Mesendoderm (in vitro differentiated cells): ENCODE data around the gene KCNAB1. TPM values are rescaled to one million over a fixed set of nuclear protein-coding genes. Genes with fewer than 3 reads are reported as not detected.
"Not testable (repeated sequence)": the region's sequence is repeated elsewhere in the genome, so short reads cannot be mapped to it uniquely, and the experiment has no call there.

Experiments
- DNase-seq: peaks from one replicate; pipeline ENCODE4 v3.0.0; 2013
- H2AK5ac ChIP-seq: 2 replicates; pipeline ENCODE4 v1.6.1; 2013; ENCODE audit warnings: low read length, inconsistent platforms
- H2BK120ac ChIP-seq: 2 replicates; pipeline ENCODE4 v1.6.1; 2013; ENCODE audit warnings: low read depth, mild to moderate bottlenecking, low read length, moderate library complexity, mixed read lengths
- H2BK15ac ChIP-seq: replicated peaks from 2 replicates; pipeline ENCODE4 v1.6.1; 2013; ENCODE audit warnings: low read depth, mild to moderate bottlenecking, moderate library complexity
- H2BK5ac ChIP-seq: 2 replicates; pipeline ENCODE4 v1.6.1; 2013; ENCODE audit warnings: low read length, inconsistent platforms
- H3K18ac ChIP-seq: 2 replicates; pipeline ENCODE4 v1.6.1; 2013; ENCODE audit warnings: mild to moderate bottlenecking, low read length, mixed read lengths
- H3K23ac ChIP-seq: one replicate; pipeline ENCODE4 v1.6.1; 2013; ENCODE audit warnings: low read length
- H3K27ac ChIP-seq: 2 replicates; pipeline ENCODE4 v1.5.1; 2013; ENCODE audit warnings: low read depth, mild to moderate bottlenecking, inconsistent platforms, low read length, moderate library complexity
- H3K27me3 ChIP-seq: 2 replicates; pipeline ENCODE4 v1.6.1; 2013; ENCODE audit warnings: low read length, control low read depth, mild to moderate bottlenecking, inconsistent platforms; ENCODE audit not compliant: insufficient read depth, poor library complexity
- H3K36me3 ChIP-seq: 2 replicates; pipeline ENCODE4 v1.6.1; 2013; ENCODE audit warnings: low read length, inconsistent platforms; ENCODE audit not compliant: control insufficient read depth, insufficient read depth
- H3K4ac ChIP-seq: one replicate; pipeline ENCODE4 v1.6.1; 2013; ENCODE audit warnings: low read depth, mild to moderate bottlenecking, low read length, moderate library complexity
- H3K4me1 ChIP-seq: 2 replicates; pipeline ENCODE4 v1.6.1; 2013; ENCODE audit warnings: low read depth, low read length, inconsistent platforms; ENCODE audit not compliant: control insufficient read depth
- H3K4me2 ChIP-seq: 2 replicates; pipeline ENCODE4 v1.6.1; 2013; ENCODE audit warnings: low read length
- H3K4me3 ChIP-seq: 2 replicates; pipeline ENCODE4 v1.5.1; 2013; ENCODE audit warnings: mild to moderate bottlenecking, low read length
- H3K56ac ChIP-seq: one replicate; pipeline ENCODE4 v1.6.1; 2013; ENCODE audit warnings: low read length
- H3K79me1 ChIP-seq: 2 replicates; pipeline ENCODE4 v1.6.1; 2013; ENCODE audit warnings: low read length, inconsistent platforms
- H3K79me2 ChIP-seq: 2 replicates; pipeline ENCODE4 v1.6.1; 2013; ENCODE audit warnings: mild to moderate bottlenecking, low read length; ENCODE audit not compliant: control insufficient read depth, insufficient read depth
- H3K9ac ChIP-seq: 2 replicates; pipeline ENCODE4 v1.6.1; 2013; ENCODE audit warnings: low read length, inconsistent platforms
- H4K5ac ChIP-seq: one replicate; pipeline ENCODE4 v1.6.1; 2013; ENCODE audit warnings: low read length
- H4K8ac ChIP-seq: one replicate; pipeline ENCODE4 v1.6.1; 2013; ENCODE audit warnings: low read depth, mild to moderate bottlenecking, control low read depth, low read length, moderate library complexity
- WGBS: extraction: QIAGEN DNeasy Blood & Tissue Kit; methylation state at CpG from one replicate; pipeline ENCODE4 v1.1.7; 2013; ENCODE audit warnings: low lambda C conversion rate, missing lambda C conversion rate; ENCODE audit not compliant: insufficient coverage; ENCODE audit errors: extremely low coverage; 5-methylcytosine and 5-hydroxymethylcytosine counted together
- polyA plus RNA-seq, 2 experiments: library from polyadenylated mRNA; stranded (reverse); fragments of 200-250 nt; gene quantifications; one replicate each; pipeline ENCODE4 v1.2.3, GENCODE V29; 2013

Gene KCNAB1
- 0.35 TPM for polyA plus RNA-seq (2013, experiment 1 of 2)
- 0.35 TPM for polyA plus RNA-seq (2013, experiment 2 of 2)

- no peaks in the 10 kb centered on the region for H3K79me1 ChIP-seq
- no peak within 1 kb of the TSS for H2BK15ac ChIP-seq
- no peak for DNase-seq
- H3K36me3 ChIP-seq = no peaks in the 10 kb centered on the region
- no peak within 1 kb of the TSS for H2BK120ac ChIP-seq
- no peaks in the 10 kb centered on the region for H3K4me1 ChIP-seq
- no peak within 1 kb of the TSS for H3K4me3 ChIP-seq
- H3K23ac ChIP-seq = no peak within 1 kb of the TSS
- no peaks in the 10 kb centered on the region for H3K27me3 ChIP-seq
- H2BK5ac ChIP-seq = no peak within 1 kb of the TSS
- no peak within 1 kb of the TSS for H3K4ac ChIP-seq
- no peak within 1 kb of the TSS for H4K8ac ChIP-seq
- H2AK5ac ChIP-seq = no peak within 1 kb of the TSS
- WGBS = no CpG with 5 or more reads among the region's 19 CpGs
- H3K4me2 ChIP-seq = no peak within 1 kb of the TSS
- no peak within 1 kb of the TSS for H3K9ac ChIP-seq
- no peak within 1 kb of the TSS for H3K18ac ChIP-seq
- no peaks in the 10 kb centered on the region for H3K79me2 ChIP-seq
- H4K5ac ChIP-seq = no peak within 1 kb of the TSS
- H3K56ac ChIP-seq = no peak within 1 kb of the TSS
- H3K27ac ChIP-seq = no peak within 1 kb of the TSS
These were observed at the start of gene KCNAB1 for GRCh38 chr3:156120528-156121251. Gene KCNAB1, plus strand, starts transcription at chr3:156120578.

- H3K4me1 ChIP-seq = no peaks in the 10 kb centered on the region
- no peak overlapping the region for H3K18ac ChIP-seq
- H3K56ac ChIP-seq = no peak overlapping the region
- no CpG with 5 or more reads among the region's 1 CpG for WGBS
- no peak overlapping the region for H2AK5ac ChIP-seq
- H3K79me1 ChIP-seq = no peaks in the 10 kb centered on the region
- H2BK120ac ChIP-seq = no peak overlapping the region
- H3K4me3 ChIP-seq = no peak overlapping the region
- H3K9ac ChIP-seq = no peak overlapping the region
- no peak for DNase-seq
- H2BK15ac ChIP-seq = no peak overlapping the region
- H3K23ac ChIP-seq = no peak overlapping the region
- H4K8ac ChIP-seq = no peak overlapping the region
- no peaks in the 10 kb centered on the region for H3K79me2 ChIP-seq
- no peak overlapping the region for H3K27ac ChIP-seq
- H3K4me2 ChIP-seq = no peak overlapping the region
- no peak overlapping the region for H3K4ac ChIP-seq
- H3K36me3 ChIP-seq = no peaks in the 10 kb centered on the region
- no peaks in the 10 kb centered on the region for H3K27me3 ChIP-seq
- H2BK5ac ChIP-seq = no peak overlapping the region
- H4K5ac ChIP-seq = no peak overlapping the region
These were observed 49.3 kb upstream of the KCNAB1 start for GRCh38 chr3:156071031-156071430.

GRCh38 chr3:156072950-156073657, 47.3 kb upstream of the KCNAB1 start:
- not testable (repeated sequence) for H2BK15ac ChIP-seq, H3K23ac ChIP-seq, H3K27me3 ChIP-seq, H3K4me1 ChIP-seq, H3K4ac ChIP-seq, H2BK5ac ChIP-seq, H3K18ac ChIP-seq, H3K79me2 ChIP-seq, H3K9ac ChIP-seq, H4K5ac ChIP-seq, H2AK5ac ChIP-seq, H3K36me3 ChIP-seq, H3K4me2 ChIP-seq, H3K4me3 ChIP-seq, H3K56ac ChIP-seq, H3K79me1 ChIP-seq, DNase-seq, H3K27ac ChIP-seq, H4K8ac ChIP-seq, H2BK120ac ChIP-seq
- no CpG with 5 or more reads among the region's 29 CpGs for WGBS

DNA sequence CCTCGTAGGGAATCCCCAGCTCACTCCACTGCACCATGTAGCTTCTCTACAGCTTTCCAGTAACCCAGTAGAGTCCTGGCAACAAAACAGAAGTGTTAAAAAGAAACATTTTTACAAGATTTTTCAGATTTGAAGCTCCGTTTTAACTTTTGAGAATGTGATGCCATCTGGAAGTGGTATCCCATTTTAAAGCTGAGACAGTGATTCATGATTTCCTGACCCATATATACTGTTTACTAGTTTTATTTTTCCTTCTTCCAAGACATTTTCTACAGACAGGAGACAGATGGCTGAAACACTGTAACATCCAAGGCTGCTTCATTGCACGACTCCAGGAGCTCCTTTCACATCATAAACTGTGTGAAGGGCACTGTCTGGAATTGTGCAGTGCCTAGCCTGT, 30.3 kb upstream of the KCNAB1 start:
- Histone ChIP-seq H2BK5ac (no peak overlapping the region), H3K4ac (no peak overlapping the region), H3K4me3 (no peak overlapping the region), H3K27me3 (no peaks in the 10 kb centered on the region), H3K79me1 (no peaks in the 10 kb centered on the region), H2AK5ac (no peak overlapping the region), H3K4me2 (no peak overlapping the region), H3K36me3 (no peaks in the 10 kb centered on the region), H3K27ac (no peak overlapping the region), H3K56ac (no peak overlapping the region), H3K23ac (no peak overlapping the region), H3K9ac (no peak overlapping the region), H4K8ac (no peak overlapping the region), H2BK15ac (no peak overlapping the region), H3K18ac (no peak overlapping the region), H2BK120ac (no peak overlapping the region), H3K79me2 (no peaks in the 10 kb centered on the region), H4K5ac (no peak overlapping the region), H3K4me1 (peaks cover 2% of the 10 kb centered on the region)
- DNase-seq = no peak
- WGBS = no CpG with 5 or more reads among the region's 3 CpGs

DNA sequence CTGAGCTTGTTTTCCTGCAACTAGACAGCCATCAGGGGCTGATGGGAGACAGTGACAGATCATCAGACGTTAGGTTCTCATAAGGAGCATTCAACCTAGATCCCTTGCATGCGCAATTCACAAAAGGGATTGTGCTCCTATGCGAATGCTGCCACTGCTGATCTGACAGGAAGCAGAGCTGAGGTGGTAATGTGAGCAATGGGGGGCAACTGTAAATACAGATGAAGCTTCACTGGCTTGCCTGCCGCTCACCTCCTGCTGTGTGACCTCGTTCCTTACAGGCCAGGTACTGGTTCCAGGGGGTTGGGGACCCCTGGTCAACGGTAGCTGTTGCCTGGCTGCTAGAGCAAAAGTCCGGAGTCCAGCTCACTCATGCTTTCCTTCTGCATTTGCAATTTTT, 26.4 kb upstream of the KCNAB1 start:
- Histone ChIP-seq H2BK5ac (no peak overlapping the region), H3K56ac (no peak overlapping the region), H3K27me3 (no peaks in the 10 kb centered on the region), H3K79me1 (no peaks in the 10 kb centered on the region), H2BK120ac (no peak overlapping the region), H3K4me3 (no peak overlapping the region), H4K8ac (no peak overlapping the region), H3K4me1 (peaks cover 2% of the 10 kb centered on the region), H3K79me2 (no peaks in the 10 kb centered on the region), H4K5ac (no peak overlapping the region), H3K36me3 (no peaks in the 10 kb centered on the region), H3K27ac (no peak overlapping the region), H3K4me2 (no peak overlapping the region), H3K4ac (no peak overlapping the region), H3K9ac (no peak overlapping the region), H2AK5ac (no peak overlapping the region), H3K18ac (no peak overlapping the region), H3K23ac (no peak overlapping the region), H2BK15ac (no peak overlapping the region)
- no CpG with 5 or more reads among the region's 7 CpGs for WGBS
- DNase-seq = peak; percentile 90
